ENCODE results near the gene SMIM38. TPM values are rescaled to one million over a fixed set of nuclear protein-coding genes. Genes with fewer than 3 reads are reported as not detected.

Gene SMIM38
- total RNA-seq, 4 donors from 2014 or later = 0.13 to 1.8 (median 0.98) TPM

DNA sequence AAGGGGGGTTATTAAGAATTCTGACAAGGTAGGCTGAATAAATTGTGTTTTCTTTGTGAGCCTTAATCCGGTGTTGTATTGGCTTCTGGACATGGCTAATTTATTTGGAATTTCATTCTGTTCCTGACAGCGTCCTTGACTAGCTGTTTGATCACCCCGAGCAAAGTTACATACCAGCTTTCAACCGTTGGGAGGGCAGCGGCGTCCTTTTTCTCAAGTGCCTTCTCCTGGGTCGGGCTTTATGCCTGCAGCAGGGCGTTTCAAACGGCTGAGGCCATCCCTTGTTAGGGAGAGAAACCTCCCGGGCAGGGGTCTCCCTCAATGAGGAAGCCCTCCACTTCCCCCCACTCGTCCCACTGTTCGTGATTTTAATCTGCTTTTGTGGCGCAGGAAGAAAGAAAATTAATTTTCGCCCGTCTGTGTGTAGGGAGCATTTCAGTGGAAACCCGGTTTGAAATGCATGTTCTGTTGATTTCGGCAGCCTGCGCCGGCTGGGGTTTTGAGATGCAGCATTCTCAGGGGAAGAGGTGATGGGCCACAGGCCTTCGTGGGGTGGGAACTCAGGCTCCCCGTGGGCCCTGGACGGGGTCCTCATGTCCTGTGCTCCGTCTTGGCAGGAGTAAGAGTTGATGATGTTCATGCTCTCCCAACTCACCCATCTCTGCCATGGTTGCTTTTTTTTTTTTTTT is 2.9 kb upstream of the SMIM38 start:
- H3K4me3 ChIP-seq (ENCODE audit: low read depth, poor library complexity, severe bottlenecking) = no peak overlapping the region
- intact Hi-C loops (cut with DNase I; ENCODE audit: low total_unique reads) = no loop called here
- 71 to 75% methylated on average over 23 of the region's 23 CpGs for WGBS, 2 donors
- no peak for DNase-seq (ENCODE audit: low spot score in 2 of 2)
- TF ChIP-seq POLR2A (IDR thresholded peaks at IDR 0.05) = no peak
- TF ChIP-seq, protein P1, sequence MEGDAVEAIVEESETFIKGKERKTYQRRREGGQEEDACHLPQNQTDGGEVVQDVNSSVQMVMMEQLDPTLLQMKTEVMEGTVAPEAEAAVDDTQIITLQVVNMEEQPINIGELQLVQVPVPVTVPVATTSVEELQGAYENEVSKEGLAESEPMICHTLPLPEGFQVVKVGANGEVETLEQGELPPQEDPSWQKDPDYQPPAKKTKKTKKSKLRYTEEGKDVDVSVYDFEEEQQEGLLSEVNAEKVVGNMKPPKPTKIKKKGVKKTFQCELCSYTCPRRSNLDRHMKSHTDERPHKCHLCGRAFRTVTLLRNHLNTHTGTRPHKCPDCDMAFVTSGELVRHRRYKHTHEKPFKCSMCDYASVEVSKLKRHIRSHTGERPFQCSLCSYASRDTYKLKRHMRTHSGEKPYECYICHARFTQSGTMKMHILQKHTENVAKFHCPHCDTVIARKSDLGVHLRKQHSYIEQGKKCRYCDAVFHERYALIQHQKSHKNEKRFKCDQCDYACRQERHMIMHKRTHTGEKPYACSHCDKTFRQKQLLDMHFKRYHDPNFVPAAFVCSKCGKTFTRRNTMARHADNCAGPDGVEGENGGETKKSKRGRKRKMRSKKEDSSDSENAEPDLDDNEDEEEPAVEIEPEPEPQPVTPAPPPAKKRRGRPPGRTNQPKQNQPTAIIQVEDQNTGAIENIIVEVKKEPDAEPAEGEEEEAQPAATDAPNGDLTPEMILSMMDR (IDR thresholded peaks at IDR 0.05) = no peak

DNA sequence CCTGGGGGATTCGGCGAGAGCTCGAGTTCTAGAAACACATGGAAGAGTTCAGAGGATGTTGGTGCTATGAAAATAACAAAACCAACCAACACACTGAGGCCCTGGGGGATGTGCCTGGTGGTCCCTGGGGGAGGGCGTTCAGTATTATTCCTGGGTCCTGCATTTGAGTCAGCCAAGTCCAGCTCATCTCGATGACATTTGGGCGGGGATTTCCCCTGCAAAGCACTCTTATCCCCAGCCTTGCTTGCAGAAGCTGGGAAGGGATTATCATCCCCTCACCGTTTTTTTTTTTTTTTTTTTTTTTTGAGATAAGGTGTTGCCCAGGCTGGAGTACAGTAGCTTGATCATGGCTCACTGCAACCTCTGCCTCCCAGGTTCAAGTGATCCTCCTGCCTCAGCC is 2.1 kb upstream of the SMIM38 start:
- intact Hi-C loops (cut with DNase I; ENCODE audit: low total_unique reads) = no loop called here
- 56 to 69% methylated on average over 7 of the region's 7 CpGs for WGBS, 2 donors
- TF ChIP-seq, protein P1 (IDR thresholded peaks at IDR 0.05) = no peak
- TF ChIP-seq POLR2A (IDR thresholded peaks at IDR 0.05) = no peak

DNA sequence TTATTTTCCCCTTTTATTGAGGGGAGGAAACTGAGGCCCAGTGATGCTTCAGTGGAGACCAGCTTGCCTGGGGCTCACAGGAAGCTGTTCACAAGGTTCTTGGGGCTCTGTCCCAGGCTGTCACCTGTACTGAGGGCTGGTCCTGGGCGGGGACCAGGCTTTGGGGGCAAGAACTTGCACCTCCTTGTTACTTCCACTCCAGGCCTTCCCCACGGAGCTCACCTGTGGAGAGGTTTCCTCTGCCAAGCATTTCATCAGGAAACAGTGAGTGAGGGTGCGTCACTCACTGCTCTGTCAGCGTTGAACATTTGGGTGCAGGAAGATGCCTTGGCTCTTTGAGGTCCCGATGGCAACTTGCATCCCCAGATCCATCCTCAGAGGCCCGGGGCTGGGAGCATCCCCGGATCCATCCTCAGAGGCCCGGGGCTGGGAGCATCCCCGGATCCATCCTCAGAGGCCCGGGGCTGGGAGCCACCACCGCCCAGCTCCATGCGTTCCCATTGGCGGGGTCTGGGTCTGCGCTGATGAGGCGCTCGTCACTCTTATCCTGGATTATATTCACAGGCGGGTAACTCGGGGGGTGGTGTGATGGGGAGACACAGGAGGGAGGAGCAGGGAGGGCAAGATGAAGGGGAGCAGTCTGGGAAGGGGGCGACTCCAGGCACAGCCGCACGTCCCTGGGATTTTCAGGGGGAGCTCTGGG is 1.4 kb upstream of the SMIM38 start:
- TF ChIP-seq, protein P1 (IDR thresholded peaks at IDR 0.05) = no peak
- TF ChIP-seq POLR2A (IDR thresholded peaks at IDR 0.05) = no peak
- H3K4me3 ChIP-seq (ENCODE audit: low read depth, poor library complexity, severe bottlenecking) = no peak overlapping the region
- WGBS, 2 donors = 85 to 90% methylated on average over 21 of the region's 21 CpGs
- intact Hi-C loops (cut with DNase I; ENCODE audit: low total_unique reads) = no loop called here
- no peak for DNase-seq (ENCODE audit: low spot score in 2 of 2)

More for the DNA sequence above, 2.1 kb upstream of the SMIM38 start:
- no peak overlapping the region for H3K4me3 ChIP-seq (ENCODE audit: low read depth, poor library complexity, severe bottlenecking)
- DNase-seq (ENCODE audit: low spot score in 2 of 2) = no peak

DNA sequence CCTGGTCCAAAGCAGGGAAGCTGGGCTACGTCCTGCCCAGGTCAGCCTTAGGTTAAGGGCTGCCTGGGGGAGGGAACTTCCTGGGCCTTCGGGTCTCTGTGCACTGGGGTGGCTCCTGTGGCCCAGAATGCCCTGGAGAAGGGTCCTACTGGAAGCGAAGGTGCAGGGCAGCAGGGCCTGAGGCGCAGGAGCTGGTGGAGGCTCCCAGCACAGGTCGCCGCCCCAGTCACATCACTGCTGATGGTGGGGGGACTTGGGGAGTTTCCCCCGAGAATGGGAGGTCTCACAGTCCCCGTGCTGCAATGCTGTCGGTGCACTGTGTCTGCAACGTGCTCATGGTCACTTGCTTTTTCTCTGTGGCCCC is 815 bp upstream of the SMIM38 start:
- WGBS, 2 donors = 86 to 94% methylated on average over 7 to 10 of the region's 10 CpGs
- no peak for TF ChIP-seq POLR2A (IDR thresholded peaks at IDR 0.05)
- TF ChIP-seq, protein P1 (IDR thresholded peaks at IDR 0.05) = no peak
- no peak for DNase-seq (ENCODE audit: low spot score in 2 of 2)
- intact Hi-C loops (cut with DNase I; ENCODE audit: low total_unique reads) = no loop called here
- no peak overlapping the region for H3K4me3 ChIP-seq (ENCODE audit: low read depth, poor library complexity, severe bottlenecking)

DNA sequence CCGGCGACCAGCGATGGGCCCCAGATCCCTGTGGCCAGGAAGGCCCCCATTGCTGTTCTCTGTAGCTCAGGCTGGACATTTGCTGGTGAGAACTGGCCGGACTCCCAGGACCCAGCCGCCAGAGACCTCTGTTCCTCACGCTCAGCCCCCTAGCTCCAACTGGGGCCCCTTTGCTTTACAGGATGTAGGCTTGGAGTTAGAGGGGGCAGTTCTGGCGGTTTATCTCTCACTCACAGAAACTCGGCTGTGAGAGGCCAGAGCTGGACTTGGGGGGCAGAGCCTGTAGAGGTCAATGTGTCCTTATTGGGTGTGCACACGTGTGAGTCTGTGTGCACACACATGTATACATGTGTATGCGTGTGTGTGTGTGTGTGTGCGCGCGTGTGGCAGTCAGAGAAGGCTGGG is 502 bp downstream of the SMIM38 start:
- intact Hi-C loops (cut with DNase I; ENCODE audit: low total_unique reads) = no loop called here
- TF ChIP-seq POLR2A (IDR thresholded peaks at IDR 0.05) = no peak
- TF ChIP-seq, protein P1 (IDR thresholded peaks at IDR 0.05) = no peak
- DNase-seq (ENCODE audit: low spot score in 2 of 2) = no peak
- H3K4me3 ChIP-seq (ENCODE audit: low read depth, poor library complexity, severe bottlenecking) = no peak overlapping the region
- WGBS, 2 donors = 79 to 87% methylated on average over 13 of the region's 13 CpGs

All from lower leg skin (tissue), 4 donors.